Pancreas (tissue), 10 donors: ENCODE data around the gene MATK. TPM values are rescaled to one million over a fixed set of nuclear protein-coding genes. Genes with fewer than 3 reads are reported as not detected.

ENCODE experiments used
- ATAC-seq, 4 donors: fragments of 200-7000 bp; cut with Tn5 transposase; one replicate each; pipeline versions ENCODE4 v1.8.0 to v1.9.1; 2020; ENCODE audit warnings: mild to moderate bottlenecking in 4 of 4, moderate library complexity in 4 of 4
- DNase-seq, 6 donors: peaks; one replicate each; pipeline ENCODE4 v3.0.0-alpha.2; 2020
- FAIRE-seq: peaks from 2 replicates; lab custom pipeline; 2012; peaks lifted over from hg19 to GRCh38; lab: Jason Lieb, UNC
- H3K27ac ChIP-seq, 4 donors: fragments of 200-600 bp; sonication (generic); 1 replicate in 3 of 4; 2 replicates in 1 of 4; pipeline versions ENCODE4 v1.5.0 to v1.8.0; 2020
- H3K27me3 ChIP-seq, 4 donors: fragments of 200-600 bp; one replicate each; pipeline ENCODE4 v1.8.0; 2021
- H3K36me3 ChIP-seq, 3 donors: fragments of 200-600 bp; sonication (generic) in 1 of 3; one replicate each; pipeline versions ENCODE4 v1.5.0 to v1.8.0; 2020 to 2021
- H3K4me1 ChIP-seq, 3 donors: fragments of 200-600 bp; one replicate each; pipeline ENCODE4 v1.8.0; 2021
- H3K4me3 ChIP-seq, 4 donors: fragments of 200-600 bp; sonication (generic) in 2 of 4; one replicate each; pipeline versions ENCODE4 v1.5.0 to v1.8.0; 2020 to 2021
- H3K9me3 ChIP-seq, 4 donors: fragments of 200-600 bp; one replicate each; pipeline ENCODE4 v1.8.0; 2021
- CTCF ChIP-seq, 4 donors: fragments of 200-600 bp; sonication (generic) in 3 of 4; IDR thresholded peaks; one replicate each; pipeline versions ENCODE4 v1.5.0 to v1.8.0; 2021; ENCODE audit warnings: antibody characterized with exemption in 4 of 4
- WGBS, 2 donors: extraction: QIAGEN DNeasy Blood & Tissue Kit; methylation state at CpG; one replicate each; pipeline ENCODE4 v1.1.7; 2013; 5-methylcytosine and 5-hydroxymethylcytosine counted together
- intact Hi-C, 3 donors: fragments of 100-400 bp; cut with DNase I; formaldehyde crosslinking; loops; one replicate each; pipeline versions ENCODE4 v1.11.1 to v1.14.2; 2022
- polyA plus RNA-seq, 2 donors: library from polyadenylated mRNA; stranded (reverse); fragments of 200-250 nt; gene quantifications; one replicate each; pipeline ENCODE4 v1.2.3, GENCODE V29; 2013
- total RNA-seq, 6 donors: library from RNA; stranded (reverse); fragmentation: NEBNext Ultra II Directional in 4 of 6; extraction: Animal tissue kit (Norgen Biotek cat#: 25700) in 4 of 6; gene quantifications; one replicate each; pipeline versions ENCODE4 v1.2.1 to v1.2.4, GENCODE V29; 2021 to 2023
- donor health status: healthy with polysubstance abuse.
- donor health status: DM: no; HTN: no; CAD: no; lungs with moderate emphysema.
- donor health status: DM: no; HTN: no; CAD: no.
- donor health status: control.
- donor health status: control.
- donor health status: Bipolar disorder and iron deficiency.
- donor health status: DM: yes; HTN: yes; CAD: no.
- donor health status: DM: no; HTN: no; CAD: no.
- donor health status: DM: no; HTN: no; CAD: no.
- donor health status: DM: yes; HTN: yes; CAD: no.

Gene MATK
- total and polyA plus RNA-seq, 8 donors: 0.69 to 3.9 (median 1.7) TPM; not detected in 2

GRCh38 chr19:3781603-3782002 is 4.6 kb downstream of the MATK start:
- 98% methylated on average over 2 of the region's 2 CpGs for WGBS, 2 donors
- FAIRE-seq (no peak), ATAC-seq (no peak), DNase-seq (no peak)
- Histone ChIP-seq H3K27me3 (no peaks in the 10 kb centered on the region), H3K27ac (no peak overlapping the region), H3K4me3 (no peak overlapping the region), H3K36me3 (no peaks in the 10 kb centered on the region), H3K9me3 (peaks cover 0 to 4% (median 0%) of the 10 kb centered on the region in 4 donors), H3K4me1 (no peaks in the 10 kb centered on the region)
- intact Hi-C loops: no loop called here
- no peak for TF ChIP-seq CTCF (IDR thresholded peaks at IDR 0.05)

- no peak overlapping the region for H3K4me3 ChIP-seq
- H3K36me3 ChIP-seq: no peaks in the 10 kb centered on the region
- no peak for TF ChIP-seq CTCF (IDR thresholded peaks at IDR 0.05)
- H3K4me1 ChIP-seq: no peaks in the 10 kb centered on the region
- DNase-seq (no peak), FAIRE-seq (no peak), ATAC-seq (no peak)
- intact Hi-C loops: no loop called here
- no peaks in the 10 kb centered on the region for H3K27me3 ChIP-seq
- peaks cover 0 to 4% (median 0%) of the 10 kb centered on the region in 4 donors for H3K9me3 ChIP-seq
- no peak overlapping the region for H3K27ac ChIP-seq
- WGBS, 2 donors: 87 to 92% methylated on average over 9 of the region's 9 CpGs
Measured at GRCh38 chr19:3780786-3781304, 5.3 kb downstream of the MATK start.

GRCh38 chr19:3778899-3779723 is 7.1 kb downstream of the MATK start:
- TF ChIP-seq CTCF (IDR thresholded peaks at IDR 0.05): no peak
- no peak for FAIRE-seq
- Histone ChIP-seq H3K27ac (no peak overlapping the region), H3K36me3 (no peaks in the 10 kb centered on the region), H3K4me3 (no peak overlapping the region), H3K27me3 (no peaks in the 10 kb centered on the region), H3K4me1 (no peaks in the 10 kb centered on the region), H3K9me3 (peaks cover 0 to 4% (median 0%) of the 10 kb centered on the region in 4 donors)
- WGBS, 2 donors: 60 to 67% methylated on average over 42 to 44 of the region's 44 CpGs
- DNase-seq: peak in 1 of 6 donors; percentile 69
- intact Hi-C loops: no loop called here
- ATAC-seq: no peak

GRCh38 chr19:3778104-3778867 is 7.9 kb downstream of the MATK start:
- no peak for DNase-seq
- FAIRE-seq: no peak
- TF ChIP-seq CTCF (IDR thresholded peaks at IDR 0.05): no peak

More at GRCh38 chr19:3778104-3778867, 7.9 kb downstream of the MATK start:
- no peaks in the 10 kb centered on the region for H3K36me3 ChIP-seq
- H3K27ac ChIP-seq: no peak overlapping the region
- H3K4me1 ChIP-seq: no peaks in the 10 kb centered on the region
- WGBS, 2 donors: 79 to 85% methylated on average over 37 of the region's 37 CpGs
- H3K4me3 ChIP-seq: no peak overlapping the region
- intact Hi-C loops: no loop called here
- ATAC-seq: no peak
- H3K27me3 ChIP-seq: no peaks in the 10 kb centered on the region
- H3K9me3 ChIP-seq: peaks cover 0 to 4% (median 0%) of the 10 kb centered on the region in 4 donors
